WERI-Rb-1 (cell line): ENCODE results near the gene IGSF9B.

Experiments
- DNase-seq: peaks from one replicate; pipeline ENCODE4 v3.0.0-alpha.2; 2020
- H3K27ac ChIP-seq: fragments of 250-450 bp; sonication (Bioruptor Pico); 2 replicates; pipeline ENCODE4 v1.5.1; 2020; ENCODE audit warnings: mild to moderate bottlenecking, moderate library complexity
- H3K27me3 ChIP-seq: fragments of 250-450 bp; sonication (Bioruptor Pico); 2 replicates; pipeline ENCODE4 v1.5.1; 2021; ENCODE audit warnings: mild to moderate bottlenecking, low read depth, moderate library complexity; ENCODE audit not compliant: insufficient read depth, severe bottlenecking
- H3K36me3 ChIP-seq: fragments of 250-450 bp; sonication (Bioruptor Pico); 2 replicates; pipeline ENCODE4 v1.5.1; 2020; ENCODE audit warnings: mild to moderate bottlenecking, moderate library complexity
- H3K4me3 ChIP-seq: 2 replicates; pipeline ENCODE4 v1.5.1; 2011; ENCODE audit warnings: low read depth, mild to moderate bottlenecking, control low read depth, low read length
- H3K9me3 ChIP-seq: fragments of 250-450 bp; sonication (Bioruptor Pico); 2 replicates; pipeline ENCODE4 v1.5.1; 2021; ENCODE audit warnings: mild to moderate bottlenecking, moderate library complexity; ENCODE audit not compliant: severe bottlenecking
- TF ChIP-seq, protein P1 (sequence below): IDR thresholded peaks from 2 replicates; pipeline ENCODE4 v1.5.1; 2011; ENCODE audit warnings: low read depth, mild to moderate bottlenecking, control low read depth, inconsistent platforms, low read length

Gene IGSF9B

DNA sequence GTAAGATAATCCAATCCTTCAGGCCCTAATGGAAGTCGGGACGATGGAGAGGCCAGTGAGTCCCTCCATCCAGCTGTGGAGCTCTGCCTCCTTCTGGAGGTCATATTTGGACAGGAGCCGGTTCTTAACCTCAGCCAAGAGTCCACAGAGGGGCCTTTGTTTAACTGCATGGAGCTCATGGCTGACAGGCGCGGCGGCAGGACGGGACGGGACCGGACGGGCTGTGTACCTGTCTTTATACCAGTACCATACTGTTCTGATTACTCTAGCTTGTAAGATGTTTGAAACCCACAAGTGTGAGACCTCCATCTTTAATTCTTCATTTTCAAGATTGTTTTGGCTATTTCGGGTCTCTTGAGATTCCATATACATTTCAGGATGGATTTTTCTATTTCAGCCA lies 91.3 kb downstream of the IGSF9B start:
- H3K27me3 ChIP-seq = no peaks in the 10 kb centered on the region
- TF ChIP-seq, protein P1, sequence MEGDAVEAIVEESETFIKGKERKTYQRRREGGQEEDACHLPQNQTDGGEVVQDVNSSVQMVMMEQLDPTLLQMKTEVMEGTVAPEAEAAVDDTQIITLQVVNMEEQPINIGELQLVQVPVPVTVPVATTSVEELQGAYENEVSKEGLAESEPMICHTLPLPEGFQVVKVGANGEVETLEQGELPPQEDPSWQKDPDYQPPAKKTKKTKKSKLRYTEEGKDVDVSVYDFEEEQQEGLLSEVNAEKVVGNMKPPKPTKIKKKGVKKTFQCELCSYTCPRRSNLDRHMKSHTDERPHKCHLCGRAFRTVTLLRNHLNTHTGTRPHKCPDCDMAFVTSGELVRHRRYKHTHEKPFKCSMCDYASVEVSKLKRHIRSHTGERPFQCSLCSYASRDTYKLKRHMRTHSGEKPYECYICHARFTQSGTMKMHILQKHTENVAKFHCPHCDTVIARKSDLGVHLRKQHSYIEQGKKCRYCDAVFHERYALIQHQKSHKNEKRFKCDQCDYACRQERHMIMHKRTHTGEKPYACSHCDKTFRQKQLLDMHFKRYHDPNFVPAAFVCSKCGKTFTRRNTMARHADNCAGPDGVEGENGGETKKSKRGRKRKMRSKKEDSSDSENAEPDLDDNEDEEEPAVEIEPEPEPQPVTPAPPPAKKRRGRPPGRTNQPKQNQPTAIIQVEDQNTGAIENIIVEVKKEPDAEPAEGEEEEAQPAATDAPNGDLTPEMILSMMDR = no peak
- DNase-seq = no peak

DNA sequence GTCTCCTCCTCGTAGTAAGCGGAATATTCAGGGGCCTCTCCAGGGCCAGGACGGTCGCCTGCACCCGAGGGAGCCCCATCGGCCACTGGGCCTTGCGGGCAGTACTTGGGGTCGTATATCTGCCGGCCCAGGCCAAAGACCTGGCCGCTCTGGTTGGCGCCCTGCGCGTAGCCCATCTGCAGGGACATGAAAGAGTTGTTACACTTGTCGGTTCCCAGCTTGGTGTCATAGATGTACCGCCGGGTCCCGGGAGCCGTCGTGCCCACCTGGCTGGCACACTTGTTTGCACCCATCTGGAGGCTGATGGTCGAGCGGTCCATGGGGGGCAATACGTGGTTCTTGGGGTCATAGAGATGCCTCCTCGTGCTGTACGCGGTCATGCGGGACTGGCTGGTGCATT lies 92.0 kb downstream of the IGSF9B start:
- peaks cover 2% of the 10 kb centered on the region for H3K9me3 ChIP-seq
- TF ChIP-seq, protein P1 = no peak
- no peak overlapping the region for H3K4me3 ChIP-seq
- DNase-seq = no peak
- H3K27me3 ChIP-seq = no peaks in the 10 kb centered on the region
- H3K27ac ChIP-seq = no peak overlapping the region
- no peaks in the 10 kb centered on the region for H3K36me3 ChIP-seq

More for the DNA sequence above, 91.3 kb downstream of the IGSF9B start:
- no peak overlapping the region for H3K4me3 ChIP-seq
- H3K9me3 ChIP-seq = peaks cover 2% of the 10 kb centered on the region
- no peaks in the 10 kb centered on the region for H3K36me3 ChIP-seq
- no peak overlapping the region for H3K27ac ChIP-seq

DNA sequence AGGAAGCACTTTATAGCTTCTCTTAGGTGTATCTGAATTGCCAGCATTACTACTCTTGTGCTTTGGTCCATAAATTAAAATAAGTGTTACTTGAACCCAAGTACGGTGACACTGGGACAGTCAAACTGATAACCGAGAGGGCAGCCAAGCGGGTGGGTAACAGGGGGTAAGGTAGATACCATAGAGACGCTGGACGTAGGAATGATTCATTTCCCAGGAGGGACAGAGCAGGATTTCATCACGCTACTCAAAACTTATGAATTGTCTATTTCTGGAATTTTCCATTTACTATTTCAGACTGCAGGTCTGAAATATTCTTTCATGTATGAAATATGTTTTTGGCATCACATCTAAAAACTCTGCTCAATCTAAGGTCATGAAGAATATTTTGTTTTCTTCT lies 96.6 kb downstream of the IGSF9B start:
- no peak overlapping the region for H3K4me3 ChIP-seq
- no peak overlapping the region for H3K27ac ChIP-seq
- TF ChIP-seq, protein P1 = no peak
- H3K27me3 ChIP-seq = no peaks in the 10 kb centered on the region
- H3K36me3 ChIP-seq = no peaks in the 10 kb centered on the region
- DNase-seq = no peak
- H3K9me3 ChIP-seq = no peaks in the 10 kb centered on the region
